ENCODE data around the gene ZSCAN21. TPM values are rescaled to one million over a fixed set of nuclear protein-coding genes. Genes with fewer than 3 reads are reported as not detected.

ZSCAN21 gene
- polyA plus RNA-seq, 4 donors = 21.4 to 22.8 (median 22.2) TPM

DNA sequence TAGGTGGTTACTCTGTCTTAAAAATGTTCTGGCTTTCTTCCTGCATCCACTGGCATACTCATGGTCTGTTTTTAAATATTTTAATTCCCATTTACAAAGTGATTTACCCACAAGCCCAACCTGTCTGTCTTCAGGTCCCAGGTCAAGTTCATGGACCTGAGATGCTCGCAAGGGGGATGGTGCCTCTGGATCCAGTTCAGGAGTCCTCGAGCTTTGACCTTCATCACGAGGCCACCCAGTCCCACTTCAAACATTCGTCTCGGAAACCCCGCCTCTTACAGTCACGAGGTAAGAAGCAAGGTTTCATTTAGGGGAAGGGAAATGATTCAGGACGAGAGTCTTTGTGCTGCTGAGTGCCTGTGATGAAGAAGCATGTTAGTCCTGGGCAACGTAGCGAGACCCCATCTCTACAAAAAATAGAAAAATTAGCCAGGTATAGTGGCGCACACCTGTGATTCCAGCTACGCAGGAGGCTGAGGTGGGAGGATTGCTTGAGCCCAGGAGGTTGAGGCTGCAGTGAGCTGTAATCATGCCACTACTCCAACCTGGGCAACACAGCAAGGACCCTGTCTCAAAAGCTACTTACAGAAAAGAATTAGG is 25.5 kb upstream of the ZSCAN21 start:
- DNase-seq (ENCODE audit: low read depth in 4 of 4, low spot score in 2 of 4) = no peak

DNA sequence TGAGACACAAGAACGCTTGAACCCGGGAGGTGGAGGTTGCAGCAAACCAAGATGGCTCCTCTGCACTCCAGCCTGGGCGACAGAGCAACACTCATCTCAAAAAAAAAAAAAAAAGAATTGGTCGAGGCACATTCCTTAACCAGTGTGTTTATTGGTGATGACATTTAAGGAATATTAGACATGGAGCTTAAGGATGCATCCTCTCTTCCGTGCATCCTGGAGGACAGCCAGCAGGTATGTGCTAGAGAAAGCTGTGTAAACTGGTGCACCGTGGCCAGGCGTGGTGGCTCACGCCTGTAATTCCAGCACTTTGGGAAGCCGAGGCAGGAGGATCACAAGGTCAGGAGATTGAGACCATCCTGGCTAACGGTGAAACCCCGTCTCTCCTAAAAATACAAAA is 22.4 kb upstream of the ZSCAN21 start:
- DNase-seq (ENCODE audit: low read depth in 4 of 4, low spot score in 2 of 4) = no peak

DNA sequence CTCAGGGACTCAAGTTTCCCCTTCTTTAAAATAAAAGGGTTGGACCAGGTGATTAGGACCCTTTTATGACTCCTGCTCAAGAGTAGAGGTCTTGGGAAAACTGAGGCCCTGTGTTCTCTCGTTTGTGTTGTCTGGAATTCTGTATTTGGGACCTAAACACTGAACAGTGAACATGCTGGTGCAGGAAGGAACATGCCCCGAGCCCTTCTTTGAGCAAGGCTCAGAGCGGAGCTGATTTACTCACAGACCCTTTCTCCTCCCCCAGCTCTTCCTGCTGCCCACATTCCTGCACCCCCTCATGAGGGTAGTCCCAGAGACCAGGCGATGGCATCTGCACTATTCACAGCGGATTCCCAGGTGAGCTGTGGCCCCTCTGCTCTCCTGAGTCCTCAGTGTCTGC is 20.0 kb upstream of the ZSCAN21 start:
- no peak for DNase-seq (ENCODE audit: low read depth in 4 of 4, low spot score in 2 of 4)

DNA sequence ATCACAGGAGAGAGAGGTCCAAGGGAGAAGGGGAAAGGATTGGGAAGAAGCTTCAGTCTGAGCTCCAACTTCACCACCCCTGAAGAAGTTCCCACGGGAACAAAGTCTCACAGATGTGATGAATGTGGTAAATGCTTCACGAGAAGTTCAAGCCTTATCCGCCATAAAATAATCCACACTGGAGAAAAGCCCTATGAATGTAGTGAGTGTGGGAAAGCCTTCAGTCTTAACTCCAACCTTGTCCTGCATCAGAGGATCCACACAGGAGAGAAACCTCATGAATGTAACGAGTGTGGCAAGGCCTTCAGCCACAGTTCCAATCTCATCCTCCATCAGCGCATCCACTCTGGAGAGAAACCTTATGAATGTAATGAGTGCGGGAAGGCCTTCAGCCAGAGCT is 16.0 kb upstream of the ZSCAN21 start:
- DNase-seq (ENCODE audit: low read depth in 4 of 4, low spot score in 2 of 4) = no peak

DNA sequence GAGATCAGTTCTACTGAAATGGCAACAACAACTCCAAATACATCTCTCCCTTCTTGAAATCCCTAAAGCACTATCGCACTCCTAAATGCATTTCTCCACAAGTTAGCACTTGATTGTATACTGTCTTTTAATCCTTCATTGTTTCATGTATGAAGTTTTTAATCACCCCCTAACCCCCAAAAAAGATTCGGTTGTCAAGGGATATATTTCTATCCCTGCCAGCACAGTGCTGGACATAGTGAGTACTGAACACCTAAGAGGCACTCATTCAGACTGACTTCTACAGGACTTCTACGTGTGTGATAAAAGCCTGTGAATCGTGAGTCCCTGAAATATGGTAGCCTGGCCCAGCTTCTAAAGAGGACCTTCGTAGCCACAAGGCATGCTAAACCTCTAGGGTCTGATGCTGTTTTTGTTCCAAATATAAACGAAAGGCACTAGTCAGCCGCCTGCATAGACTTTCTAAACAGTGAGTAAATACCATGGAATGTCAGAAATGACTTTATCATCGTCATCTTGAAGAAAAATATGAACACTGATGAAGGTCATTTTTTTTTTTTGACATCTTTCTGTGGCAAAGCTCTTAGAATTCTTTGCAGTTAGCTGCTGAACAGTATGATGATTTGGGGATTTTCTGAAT is 14.6 kb upstream of the ZSCAN21 start:
- DNase-seq (ENCODE audit: low read depth in 4 of 4, low spot score in 2 of 4) = no peak

DNA sequence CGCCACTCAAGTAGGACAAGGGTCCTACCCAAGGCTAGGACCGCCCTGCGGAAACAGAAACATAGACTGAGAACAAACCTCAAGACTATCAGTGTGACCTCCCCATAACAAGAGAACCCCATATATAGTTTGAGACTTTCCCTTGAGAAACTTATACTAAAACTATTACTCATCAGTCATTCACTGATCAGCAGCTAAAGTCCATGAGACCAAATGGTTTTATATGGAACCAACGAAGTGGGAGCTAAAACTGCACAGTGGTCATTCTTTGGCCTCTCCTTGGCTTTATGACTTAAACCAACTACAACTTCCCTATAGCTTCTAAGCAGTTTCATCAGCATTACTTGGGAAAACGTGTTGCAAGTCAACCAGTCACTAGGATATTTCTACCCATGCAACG is 13.7 kb upstream of the ZSCAN21 start:
- no peak for DNase-seq (ENCODE audit: low read depth in 4 of 4, low spot score in 2 of 4)

DNA sequence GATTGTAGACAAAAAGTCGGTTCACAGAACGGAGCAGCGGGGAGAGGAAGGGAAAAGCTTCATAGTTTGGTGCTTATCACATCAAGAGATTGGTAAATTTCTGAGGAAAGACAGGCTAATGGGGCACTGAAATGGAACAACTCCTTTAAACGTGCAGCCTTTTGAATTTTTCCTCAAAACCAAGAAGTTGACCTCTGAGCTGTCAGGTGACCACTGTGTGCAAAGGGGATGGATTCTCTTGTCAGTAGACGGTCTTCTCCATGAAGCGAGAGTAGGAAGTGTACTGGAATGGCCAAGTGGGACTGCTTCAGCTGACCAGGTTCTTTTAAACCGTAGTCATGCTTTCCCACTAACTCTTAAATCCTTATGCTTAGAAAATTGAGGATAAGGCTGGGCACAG is 11.2 kb upstream of the ZSCAN21 start:
- no peak for DNase-seq (ENCODE audit: low read depth in 4 of 4, low spot score in 2 of 4)

DNA sequence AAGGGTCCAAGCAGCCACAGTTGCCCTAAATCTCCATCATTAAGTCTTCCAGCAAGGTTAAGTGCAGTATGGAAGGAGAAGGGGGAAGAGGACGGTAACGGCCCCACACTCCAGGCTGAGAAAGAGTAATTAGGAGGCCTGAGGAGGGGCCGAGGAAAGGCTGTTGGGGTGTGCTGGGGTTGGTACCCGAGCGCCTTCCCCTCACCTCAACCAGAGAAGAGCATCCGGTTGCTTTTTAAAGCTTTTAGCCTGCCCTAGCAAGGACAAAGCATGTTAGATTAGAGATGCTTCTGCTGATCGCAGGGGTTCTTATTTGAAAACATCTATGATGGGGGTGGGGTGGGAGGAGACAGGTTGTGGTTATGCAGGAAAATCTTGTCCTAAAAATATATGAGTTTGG is 9.0 kb upstream of the ZSCAN21 start:
- no peak for DNase-seq (ENCODE audit: low read depth in 4 of 4, low spot score in 2 of 4)

DNA sequence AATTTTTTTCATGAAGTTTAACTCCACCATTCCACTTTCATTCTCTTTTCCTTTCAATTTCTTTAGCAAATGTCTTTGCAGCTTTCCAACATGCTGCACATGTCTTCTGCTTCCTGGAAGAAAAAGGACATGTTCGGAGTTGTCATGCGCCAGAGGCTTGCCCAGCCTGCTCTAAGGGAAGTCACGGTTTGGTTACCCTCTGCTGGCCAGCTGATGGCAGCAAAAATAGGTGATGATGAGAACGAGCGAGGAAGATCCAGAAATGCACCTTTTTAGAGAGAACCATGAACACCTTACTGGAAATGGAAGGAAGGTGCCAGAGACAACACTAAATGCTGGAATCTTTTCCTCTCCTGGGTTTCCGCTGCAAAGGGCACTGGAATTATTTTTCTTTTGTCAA is 4.9 kb upstream of the ZSCAN21 start:
- no peak for DNase-seq (ENCODE audit: low read depth in 4 of 4, low spot score in 2 of 4)

DNA sequence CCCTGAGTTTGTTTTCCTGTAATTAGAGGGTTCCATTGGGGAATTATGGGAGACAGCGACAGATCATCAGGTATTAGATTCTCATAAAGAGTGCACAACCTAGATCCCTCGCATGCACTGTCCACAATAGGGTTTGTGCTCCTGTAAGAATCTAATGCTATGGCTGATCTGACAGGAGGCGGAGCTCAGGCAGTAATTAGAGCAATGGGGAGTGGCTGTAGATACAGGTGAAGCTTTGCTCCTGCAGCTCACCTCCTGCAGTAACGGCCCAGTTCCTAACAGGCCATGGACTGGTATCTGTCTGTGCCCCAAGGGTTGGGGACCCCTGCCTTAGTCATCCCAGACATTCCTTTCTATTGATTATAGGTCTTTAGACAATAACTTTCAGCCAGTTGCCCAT is 894 bp upstream of the ZSCAN21 start:
- no peak for DNase-seq (ENCODE audit: low read depth in 4 of 4, low spot score in 2 of 4)

DNA sequence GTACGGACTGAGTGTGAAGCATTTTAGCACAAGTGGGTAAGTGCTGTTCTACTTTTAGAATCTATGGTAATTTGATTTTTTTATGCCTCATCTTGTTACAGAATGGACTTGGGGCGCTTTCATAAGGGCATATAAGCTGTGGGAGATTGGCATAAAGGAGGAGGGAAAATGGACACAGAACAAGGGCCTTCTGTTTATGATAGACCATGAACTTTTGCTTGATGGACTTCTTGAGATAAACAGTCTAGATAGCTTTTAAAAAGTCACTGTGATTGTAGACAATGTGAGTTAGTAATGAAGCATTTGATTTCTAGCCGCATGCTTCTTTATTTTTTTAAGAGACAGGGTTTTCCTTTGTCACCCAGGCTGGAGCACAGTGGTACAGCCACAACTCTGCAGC is 2.0 kb downstream of the ZSCAN21 start:
- no peak for DNase-seq (ENCODE audit: low read depth in 4 of 4, low spot score in 2 of 4)

DNA sequence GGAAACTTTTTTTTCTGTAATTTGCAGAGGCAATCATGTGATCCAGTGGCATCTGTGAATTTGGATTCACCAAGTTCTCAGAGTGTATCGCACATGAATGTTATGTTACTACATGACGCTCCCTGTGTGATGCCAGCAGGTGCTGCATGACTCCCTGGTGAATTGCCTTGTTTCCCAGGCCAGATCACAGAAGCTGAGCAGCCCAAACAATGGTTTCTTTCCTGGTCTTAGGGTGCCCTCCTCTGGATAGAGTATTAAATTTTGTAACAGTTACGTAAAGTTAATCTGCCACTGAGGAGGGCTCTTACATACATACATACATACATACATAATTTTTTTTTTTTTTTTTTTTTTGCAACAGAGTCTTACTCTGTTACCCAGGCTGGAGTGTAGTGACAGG is 3.6 kb downstream of the ZSCAN21 start:
- DNase-seq (ENCODE audit: low read depth in 4 of 4, low spot score in 2 of 4) = peak in 1 of 4 donors; percentile 23

DNA sequence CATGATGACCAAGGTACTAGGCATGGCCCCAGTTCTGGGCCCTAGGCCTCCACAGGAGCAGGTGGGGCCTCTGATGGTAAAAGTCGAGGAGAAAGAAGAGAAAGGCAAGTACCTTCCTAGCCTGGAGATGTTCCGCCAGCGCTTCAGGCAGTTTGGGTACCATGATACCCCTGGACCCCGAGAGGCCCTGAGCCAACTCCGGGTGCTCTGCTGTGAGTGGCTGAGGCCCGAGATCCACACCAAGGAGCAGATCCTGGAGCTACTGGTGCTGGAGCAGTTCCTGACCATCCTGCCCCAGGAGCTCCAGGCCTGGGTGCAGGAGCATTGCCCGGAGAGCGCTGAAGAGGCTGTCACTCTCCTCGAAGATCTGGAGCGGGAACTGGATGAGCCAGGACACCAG is 7.4 kb downstream of the ZSCAN21 start:
- DNase-seq (ENCODE audit: low read depth in 4 of 4, low spot score in 2 of 4) = no peak

DNA sequence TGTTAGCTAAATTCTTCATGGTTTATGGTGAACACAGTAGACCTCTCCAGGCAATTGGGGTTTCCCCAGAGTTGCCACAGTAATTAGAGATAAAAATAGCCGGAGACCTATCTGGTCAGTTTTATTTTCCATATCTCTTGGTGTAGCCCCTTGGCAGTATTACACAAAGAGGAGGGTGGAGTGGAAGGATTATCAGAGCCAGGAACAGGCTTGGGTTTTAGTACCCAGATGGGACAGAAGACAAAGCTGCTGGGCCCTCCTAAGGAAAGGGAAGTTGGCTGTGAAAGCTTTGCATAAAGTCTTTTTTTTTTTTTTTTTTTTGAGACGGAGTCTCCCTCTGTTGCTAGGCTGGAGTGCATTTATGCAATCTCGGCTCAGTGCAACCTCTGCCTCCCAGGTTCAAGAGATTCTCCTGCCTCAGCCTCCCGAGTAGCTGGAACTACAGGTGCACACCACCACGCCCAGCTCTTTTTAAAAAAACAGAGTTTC is 9.7 kb downstream of the ZSCAN21 start:
- DNase-seq (ENCODE audit: low read depth in 4 of 4, low spot score in 2 of 4) = no peak

DNA sequence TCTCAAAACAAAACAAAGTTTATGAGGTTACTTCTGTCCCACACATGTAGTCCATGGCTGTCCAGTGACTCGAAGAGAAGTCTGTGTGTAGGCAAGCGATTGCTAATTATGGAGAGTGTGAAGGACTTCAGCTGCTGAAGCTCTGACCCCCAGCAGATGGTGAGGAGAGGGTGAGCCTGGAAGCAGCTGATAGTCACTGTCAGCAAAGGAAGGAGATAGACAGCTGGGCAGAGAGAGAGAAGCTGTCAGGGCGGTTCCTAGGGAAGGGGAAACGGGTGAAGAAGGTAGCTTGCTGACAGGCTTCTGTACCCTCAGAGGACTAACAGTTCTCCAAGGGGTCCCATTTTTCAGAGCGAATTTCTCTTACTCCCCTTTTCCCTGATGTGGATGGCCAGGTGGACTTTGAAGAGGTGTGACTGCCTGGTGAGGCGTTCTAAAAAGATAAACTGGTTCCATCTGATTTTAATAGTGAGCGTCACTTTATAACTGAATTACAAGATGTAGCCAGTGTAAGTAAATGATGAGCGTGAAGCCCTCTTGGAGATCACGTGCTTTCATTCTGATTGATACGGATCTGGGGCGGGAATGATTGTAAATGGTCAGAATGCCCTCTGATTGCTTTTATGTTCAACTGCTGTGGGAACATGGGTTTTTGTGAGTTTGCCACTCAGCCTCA is 12.1 kb downstream of the ZSCAN21 start:
- DNase-seq (ENCODE audit: low read depth in 4 of 4, low spot score in 2 of 4) = no peak

DNA sequence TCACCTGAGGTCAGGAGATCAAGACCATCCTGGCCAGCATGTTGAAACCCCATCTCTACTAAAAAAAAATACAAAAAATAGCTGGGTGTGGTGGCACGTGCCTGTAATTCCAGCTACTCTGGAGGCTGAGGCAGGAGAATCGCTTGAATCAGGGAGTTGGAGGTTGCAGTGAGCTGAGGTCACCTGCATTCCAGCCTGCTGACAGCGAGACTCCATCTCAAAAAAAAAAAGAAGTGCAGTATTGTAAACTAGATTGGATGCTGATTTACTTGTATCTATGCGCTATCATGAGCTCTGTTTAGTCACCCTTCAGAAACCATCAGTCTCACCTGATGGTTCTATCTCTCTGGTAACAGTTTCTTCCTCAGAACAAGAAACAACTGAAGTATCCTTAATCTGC is 13.8 kb downstream of the ZSCAN21 start:
- DNase-seq (ENCODE audit: low read depth in 4 of 4, low spot score in 2 of 4) = no peak

DNA sequence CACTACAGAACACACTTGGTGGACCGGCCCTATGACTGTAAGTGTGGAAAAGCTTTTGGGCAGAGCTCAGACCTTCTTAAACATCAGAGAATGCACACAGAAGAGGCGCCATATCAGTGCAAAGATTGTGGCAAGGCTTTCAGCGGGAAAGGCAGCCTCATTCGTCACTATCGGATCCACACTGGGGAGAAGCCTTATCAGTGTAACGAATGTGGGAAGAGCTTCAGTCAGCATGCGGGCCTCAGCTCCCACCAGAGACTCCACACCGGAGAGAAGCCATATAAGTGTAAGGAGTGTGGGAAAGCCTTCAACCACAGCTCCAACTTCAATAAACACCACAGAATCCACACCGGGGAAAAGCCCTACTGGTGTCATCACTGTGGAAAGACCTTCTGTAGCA is 14.6 kb downstream of the ZSCAN21 start:
- no peak for DNase-seq (ENCODE audit: low read depth in 4 of 4, low spot score in 2 of 4)

DNA sequence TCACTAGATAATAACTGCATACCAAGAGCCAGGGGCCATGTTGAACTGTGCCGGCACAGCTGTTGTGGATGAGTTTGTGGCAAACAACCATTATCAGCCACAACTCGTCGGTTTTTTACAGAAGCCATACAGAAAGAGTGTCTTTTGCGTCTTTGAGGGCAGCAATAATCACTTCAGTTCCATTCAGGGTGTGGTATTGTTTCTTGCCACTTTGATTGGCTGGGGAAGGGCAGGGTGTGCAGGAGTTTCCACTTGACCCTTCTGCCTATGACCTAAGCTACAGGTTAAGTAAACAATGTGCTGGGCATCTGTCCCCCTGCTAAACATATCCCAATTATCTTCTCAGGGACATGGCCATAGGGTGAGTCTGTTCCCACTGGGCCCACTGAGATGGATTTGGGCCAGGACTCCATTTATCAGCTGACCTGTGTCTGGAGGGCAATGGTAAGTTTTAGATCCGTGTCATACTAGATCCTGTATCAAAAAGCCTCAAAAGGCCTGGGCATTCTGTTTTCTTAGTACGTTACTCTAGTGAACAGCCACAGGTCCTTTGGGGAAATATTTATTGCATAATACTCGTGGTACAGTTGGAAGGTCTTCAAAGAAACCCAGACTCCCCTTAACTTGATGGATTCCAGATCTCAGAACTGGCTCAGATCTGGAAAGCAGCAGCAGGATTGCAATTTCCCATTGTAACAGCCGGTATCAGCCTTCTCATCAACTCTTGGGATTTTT is 16.0 kb downstream of the ZSCAN21 start:
- DNase-seq (ENCODE audit: low read depth in 4 of 4, low spot score in 2 of 4) = no peak

DNA sequence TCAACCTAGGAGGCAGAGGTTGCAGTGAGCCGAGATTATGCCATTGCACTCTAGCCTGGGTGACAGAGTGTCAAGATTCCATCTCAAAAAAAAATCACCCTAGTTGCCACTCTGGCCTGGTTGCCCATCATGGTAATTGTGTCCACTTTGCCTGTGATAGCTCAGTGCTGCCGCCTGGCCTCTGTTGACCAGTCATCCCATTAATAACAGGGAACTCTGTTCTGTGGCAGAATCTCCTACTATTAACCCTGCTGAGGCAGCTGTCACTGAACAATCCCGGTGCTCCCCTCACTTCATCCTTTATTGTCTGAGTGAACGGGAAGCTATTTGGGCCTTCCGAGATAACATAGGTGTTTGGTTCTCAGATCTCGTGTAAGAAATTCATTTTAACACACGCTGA is 17.4 kb downstream of the ZSCAN21 start:
- no peak for DNase-seq (ENCODE audit: low read depth in 4 of 4, low spot score in 2 of 4)

DNA sequence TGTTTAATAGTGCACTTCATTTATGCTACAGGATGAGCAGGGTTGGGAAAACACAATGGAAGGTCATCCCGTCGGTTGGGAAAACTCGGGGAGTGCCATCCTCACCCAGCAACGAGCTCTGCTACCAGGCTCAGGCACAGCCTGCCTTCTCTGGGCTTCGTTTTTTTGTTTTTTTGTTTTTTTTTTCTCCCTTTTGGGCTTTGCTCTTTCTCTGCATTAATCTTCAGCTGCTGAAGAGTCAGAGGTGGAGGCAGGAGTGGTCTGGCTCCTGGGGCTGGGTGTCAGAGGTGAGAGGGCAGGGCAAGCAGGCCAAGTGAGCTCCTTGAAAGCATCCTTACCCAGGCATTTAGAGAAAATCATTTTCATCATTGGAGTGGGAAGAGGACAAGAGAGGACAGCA is 20.4 kb downstream of the ZSCAN21 start:
- no peak for DNase-seq (ENCODE audit: low read depth in 4 of 4, low spot score in 2 of 4)

DNA sequence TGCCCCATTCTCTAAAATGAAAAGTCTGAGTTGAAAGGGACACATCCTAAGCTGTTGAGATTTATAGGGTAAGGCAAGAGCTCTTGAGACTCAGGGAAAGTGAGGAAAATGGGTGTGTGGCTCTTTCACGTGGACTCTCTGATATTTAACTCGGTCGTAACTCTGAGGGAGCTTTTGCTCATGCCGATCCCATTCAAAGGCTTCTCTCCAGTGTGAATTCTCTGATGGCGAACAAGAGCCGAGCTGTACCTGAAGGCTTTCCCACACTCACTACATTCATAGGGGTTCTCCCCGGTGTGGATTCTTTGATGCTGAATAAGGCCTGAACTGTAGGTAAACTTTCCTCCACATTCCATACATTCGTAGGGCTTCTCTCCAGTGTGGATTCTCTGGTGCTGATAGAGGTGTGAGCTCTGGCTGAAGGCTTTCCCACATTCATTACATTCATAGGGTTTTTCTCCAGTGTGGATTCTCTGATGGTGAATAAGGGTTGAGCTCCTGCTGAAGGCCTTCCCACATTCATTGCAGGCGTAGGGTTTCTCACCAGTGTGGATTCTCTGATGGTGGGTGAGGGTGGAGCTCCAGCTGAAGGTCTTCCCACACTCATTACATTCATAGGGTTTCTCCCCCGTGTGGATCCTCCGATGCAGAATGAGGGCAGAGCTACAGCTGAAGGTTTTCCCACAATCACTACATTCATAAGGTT is 21.6 kb downstream of the ZSCAN21 start:
- no peak for DNase-seq (ENCODE audit: low read depth in 4 of 4, low spot score in 2 of 4)
